ENCODE data around the gene RAD51B. TPM values are rescaled to one million over a fixed set of nuclear protein-coding genes. Genes with fewer than 3 reads are reported as not detected.

Gene RAD51B
- total RNA-seq, 1 experiment from 2014 or later = 20.0 TPM

- TF ChIP-seq ZFX (IDR thresholded peaks at IDR 0.05) = no peak
- TF ChIP-seq POLR2AphosphoS5 (IDR thresholded peaks at IDR 0.05; ENCODE audit: low read depth, low read length) = no peak
- no peak for TF ChIP-seq ELF1 (IDR thresholded peaks at IDR 0.05; ENCODE audit: borderline replicate concordance, low read depth)
- no peak for TF ChIP-seq CEBPB (IDR thresholded peaks at IDR 0.05; ENCODE audit: low read depth)
- TF ChIP-seq, protein P1, sequence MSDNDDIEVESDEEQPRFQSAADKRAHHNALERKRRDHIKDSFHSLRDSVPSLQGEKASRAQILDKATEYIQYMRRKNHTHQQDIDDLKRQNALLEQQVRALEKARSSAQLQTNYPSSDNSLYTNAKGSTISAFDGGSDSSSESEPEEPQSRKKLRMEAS (IDR thresholded peaks at IDR 0.05) = no peak
- TF ChIP-seq EZH2phosphoT487 (IDR thresholded peaks at IDR 0.05; ENCODE audit: borderline replicate concordance) = no peak
- TF ChIP-seq, protein P2, sequence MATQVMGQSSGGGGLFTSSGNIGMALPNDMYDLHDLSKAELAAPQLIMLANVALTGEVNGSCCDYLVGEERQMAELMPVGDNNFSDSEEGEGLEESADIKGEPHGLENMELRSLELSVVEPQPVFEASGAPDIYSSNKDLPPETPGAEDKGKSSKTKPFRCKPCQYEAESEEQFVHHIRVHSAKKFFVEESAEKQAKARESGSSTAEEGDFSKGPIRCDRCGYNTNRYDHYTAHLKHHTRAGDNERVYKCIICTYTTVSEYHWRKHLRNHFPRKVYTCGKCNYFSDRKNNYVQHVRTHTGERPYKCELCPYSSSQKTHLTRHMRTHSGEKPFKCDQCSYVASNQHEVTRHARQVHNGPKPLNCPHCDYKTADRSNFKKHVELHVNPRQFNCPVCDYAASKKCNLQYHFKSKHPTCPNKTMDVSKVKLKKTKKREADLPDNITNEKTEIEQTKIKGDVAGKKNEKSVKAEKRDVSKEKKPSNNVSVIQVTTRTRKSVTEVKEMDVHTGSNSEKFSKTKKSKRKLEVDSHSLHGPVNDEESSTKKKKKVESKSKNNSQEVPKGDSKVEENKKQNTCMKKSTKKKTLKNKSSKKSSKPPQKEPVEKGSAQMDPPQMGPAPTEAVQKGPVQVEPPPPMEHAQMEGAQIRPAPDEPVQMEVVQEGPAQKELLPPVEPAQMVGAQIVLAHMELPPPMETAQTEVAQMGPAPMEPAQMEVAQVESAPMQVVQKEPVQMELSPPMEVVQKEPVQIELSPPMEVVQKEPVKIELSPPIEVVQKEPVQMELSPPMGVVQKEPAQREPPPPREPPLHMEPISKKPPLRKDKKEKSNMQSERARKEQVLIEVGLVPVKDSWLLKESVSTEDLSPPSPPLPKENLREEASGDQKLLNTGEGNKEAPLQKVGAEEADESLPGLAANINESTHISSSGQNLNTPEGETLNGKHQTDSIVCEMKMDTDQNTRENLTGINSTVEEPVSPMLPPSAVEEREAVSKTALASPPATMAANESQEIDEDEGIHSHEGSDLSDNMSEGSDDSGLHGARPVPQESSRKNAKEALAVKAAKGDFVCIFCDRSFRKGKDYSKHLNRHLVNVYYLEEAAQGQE (IDR thresholded peaks at IDR 0.05; ENCODE audit: low read depth) = no peak
- no peaks in the 10 kb centered on the region for H3K9me3 ChIP-seq (ENCODE audit: control insufficient read depth in 1 of 2, insufficient read depth in 1 of 2, low read depth in 1 of 2, low read length in 2 of 2)
- no peaks in the 10 kb centered on the region for H3K36me3 ChIP-seq (ENCODE audit: control insufficient read depth in 1 of 2, insufficient read depth in 2 of 2, low read length in 2 of 2)
- BruUV-seq (replicated peaks) = no TSS peak
- no peak for ATAC-seq
- CTCF ChIA-PET = no interaction called here
- POLR2A ChIA-PET = interaction anchor here (1.3 kb wide), 1 partner anchor 9 kb away, joined by 3 read pairs; no protein-coding TSS in a partner anchor
- H3K79me2 ChIP-seq (ENCODE audit: insufficient read depth, low read length) = no peaks in the 10 kb centered on the region
- no peak overlapping the region for H3K4me3 ChIP-seq (replicated peaks in 1 of 2; ENCODE audit: low read depth in 1 of 2, low read length in 2 of 2)
- no peak overlapping the region for H3K4me2 ChIP-seq (ENCODE audit: low read length)
- H3K9me2 ChIP-seq (ENCODE audit: insufficient read depth) = no peaks in the 10 kb centered on the region
- no peak overlapping the region for H2AFZ ChIP-seq (ENCODE audit: low read depth, low read length, poor library complexity, severe bottlenecking)
- H3K9ac ChIP-seq (ENCODE audit: low read length) = no peak overlapping the region
- H3K27me3 ChIP-seq (ENCODE audit: insufficient read depth, low read length) = no peaks in the 10 kb centered on the region
- intact Hi-C loops (cut with micrococcal nuclease) = no loop called here
- H3K27ac ChIP-seq (ENCODE audit: low read depth, low read length) = no peak overlapping the region
- no peaks in the 10 kb centered on the region for H4K20me1 ChIP-seq (ENCODE audit: insufficient read depth)
- no peak for DNase-seq (ENCODE audit: low read depth, low spot score)
- peaks cover 42% of the 10 kb centered on the region in 2 experiments for H3K4me1 ChIP-seq (ENCODE audit: control insufficient read depth in 1 of 2, insufficient read depth in 2 of 2, low read length in 2 of 2)
- RAD21 ChIA-PET (ENCODE audit: low non-redundant PET in 1 of 2, low total read pairs in 2 of 2, uncharacterized antibody in 2 of 2, unreplicated experiment in 2 of 2) = no interaction called here
Observed at GRCh38 chr14:68504861-68505260, 685.3 kb downstream of the RAD51B start.

Data from HCT116 (cell line).